NCI-H2107 treated with DMSO at 0.1 percent for 48 hours (cell line): ENCODE data around the gene CACNA1G.

Experiments used
- DNase-seq: peaks from one replicate; lab custom pipeline; 2025; ENCODE audit not compliant: unreplicated experiment; lab: John Stamatoyannopoulos, UW

The CACNA1G gene

GRCh38 chr17:50560185-50560824 is at the start of gene CACNA1G:
TSS of gene CACNA1G (plus strand) at chr17:50560715. CDS start at chr17:50561460, 745 bp downstream.
- peak; percentile 30 for DNase-seq

- DNase-seq = no peak
These were observed 49.5 kb upstream of the CACNA1G start for GRCh38 chr17:50511058-50511457.

- no peak for DNase-seq
These were observed 47.0 kb upstream of the CACNA1G start for GRCh38 chr17:50513495-50513894.

GRCh38 chr17:50514388-50514787 is 46.1 kb upstream of the CACNA1G start:
- no peak for DNase-seq

GRCh38 chr17:50514936-50515702 is 45.4 kb upstream of the CACNA1G start:
- no peak for DNase-seq

- no peak for DNase-seq
These were observed 43.5 kb upstream of the CACNA1G start for GRCh38 chr17:50517011-50517410.

GRCh38 chr17:50517504-50518383 is 42.8 kb upstream of the CACNA1G start:
- no peak for DNase-seq

GRCh38 chr17:50518384-50519023 is 42.0 kb upstream of the CACNA1G start:
- no peak for DNase-seq

GRCh38 chr17:50519141-50519834 is 41.2 kb upstream of the CACNA1G start:
- DNase-seq = no peak

- DNase-seq = no peak
These were observed 40.0 kb upstream of the CACNA1G start for GRCh38 chr17:50520483-50520882.

- no peak for DNase-seq
These were observed 39.0 kb upstream of the CACNA1G start for GRCh38 chr17:50521514-50521913.

- no peak for DNase-seq
These were observed 37.7 kb upstream of the CACNA1G start for GRCh38 chr17:50522766-50523165.

- no peak for DNase-seq
These were observed 37.3 kb upstream of the CACNA1G start for GRCh38 chr17:50523208-50523607.

- no peak for DNase-seq
These were observed 35.7 kb upstream of the CACNA1G start for GRCh38 chr17:50524838-50525237.

GRCh38 chr17:50527155-50527762 is 33.3 kb upstream of the CACNA1G start:
- DNase-seq = no peak

GRCh38 chr17:50527949-50528474 is 32.5 kb upstream of the CACNA1G start:
- no peak for DNase-seq

- DNase-seq = no peak
These were observed 30.7 kb upstream of the CACNA1G start for GRCh38 chr17:50529849-50530248.

- DNase-seq = no peak
These were observed 29.0 kb upstream of the CACNA1G start for GRCh38 chr17:50531428-50532025.

GRCh38 chr17:50532452-50533024 is 28.0 kb upstream of the CACNA1G start, which contains the start of gene EPN3:
TSS of gene EPN3 (plus strand) at chr17:50532735. CDS start at chr17:50536557, 3,822 bp downstream.
- DNase-seq = no peak
